ENCODE results near the gene SFTA2. TPM values are rescaled to one million over a fixed set of nuclear protein-coding genes. Genes with fewer than 3 reads are reported as not detected.
"Not testable (repeated sequence)": the region's sequence is repeated elsewhere in the genome, so short reads cannot be mapped to it uniquely, and the experiment has no call there.

SFTA2 gene
- polyA plus RNA-seq, 1 experiment = not detected

DNA sequence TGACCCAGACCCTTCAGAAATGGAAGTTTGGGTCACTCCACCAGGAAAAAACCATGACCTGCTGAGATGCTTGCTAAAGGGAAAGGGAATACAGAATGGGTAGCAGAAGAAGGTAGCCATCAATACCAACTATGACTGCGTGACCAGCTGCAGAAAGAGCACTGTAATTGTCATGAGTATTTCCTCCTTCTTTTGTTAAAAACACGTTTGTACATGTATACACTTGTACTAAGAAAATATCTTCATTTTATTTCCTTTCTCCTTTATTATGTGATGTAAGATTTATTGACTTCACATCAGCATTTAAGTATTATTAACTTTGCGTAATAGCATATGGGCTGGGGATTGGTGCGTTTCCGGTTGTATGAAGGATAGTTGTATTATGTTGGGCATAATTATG lies 39.0 kb upstream of the SFTA2 start:
- TF ChIP-seq, protein P1, sequence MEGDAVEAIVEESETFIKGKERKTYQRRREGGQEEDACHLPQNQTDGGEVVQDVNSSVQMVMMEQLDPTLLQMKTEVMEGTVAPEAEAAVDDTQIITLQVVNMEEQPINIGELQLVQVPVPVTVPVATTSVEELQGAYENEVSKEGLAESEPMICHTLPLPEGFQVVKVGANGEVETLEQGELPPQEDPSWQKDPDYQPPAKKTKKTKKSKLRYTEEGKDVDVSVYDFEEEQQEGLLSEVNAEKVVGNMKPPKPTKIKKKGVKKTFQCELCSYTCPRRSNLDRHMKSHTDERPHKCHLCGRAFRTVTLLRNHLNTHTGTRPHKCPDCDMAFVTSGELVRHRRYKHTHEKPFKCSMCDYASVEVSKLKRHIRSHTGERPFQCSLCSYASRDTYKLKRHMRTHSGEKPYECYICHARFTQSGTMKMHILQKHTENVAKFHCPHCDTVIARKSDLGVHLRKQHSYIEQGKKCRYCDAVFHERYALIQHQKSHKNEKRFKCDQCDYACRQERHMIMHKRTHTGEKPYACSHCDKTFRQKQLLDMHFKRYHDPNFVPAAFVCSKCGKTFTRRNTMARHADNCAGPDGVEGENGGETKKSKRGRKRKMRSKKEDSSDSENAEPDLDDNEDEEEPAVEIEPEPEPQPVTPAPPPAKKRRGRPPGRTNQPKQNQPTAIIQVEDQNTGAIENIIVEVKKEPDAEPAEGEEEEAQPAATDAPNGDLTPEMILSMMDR (IDR thresholded peaks at IDR 0.05; ENCODE audit: low read depth, low read length) = no peak
- H3K27me3 ChIP-seq (ENCODE audit: control insufficient read depth, insufficient read depth, low read length) = peaks cover 26% of the 10 kb centered on the region
- no peak overlapping the region for H3K4me3 ChIP-seq (ENCODE audit: low read depth, low read length)
- ChIA-PET CTCF (no interaction called here), POLR2A (no interaction called here)
- H3K27ac ChIP-seq (ENCODE audit: low read depth, low read length) = no peak overlapping the region
- H3K9me3 ChIP-seq (ENCODE audit: control insufficient read depth, insufficient read depth, low read length) = no peaks in the 10 kb centered on the region
- DNase-seq (ENCODE audit: low read depth, low spot score) = no peak

GRCh38 chr6:30969171-30969570 lies 37.2 kb upstream of the SFTA2 start:
- CTCF ChIA-PET; DNase-seq (ENCODE audit: low read depth, low spot score); H3K4me3 ChIP-seq (ENCODE audit: low read depth, low read length); POLR2A ChIA-PET; H3K9me3 ChIP-seq (ENCODE audit: control insufficient read depth, insufficient read depth, low read length); H3K27ac ChIP-seq (ENCODE audit: low read depth, low read length): not testable (repeated sequence)
- H3K27me3 ChIP-seq (ENCODE audit: control insufficient read depth, insufficient read depth, low read length) = peaks cover 39% of the 10 kb centered on the region

DNA sequence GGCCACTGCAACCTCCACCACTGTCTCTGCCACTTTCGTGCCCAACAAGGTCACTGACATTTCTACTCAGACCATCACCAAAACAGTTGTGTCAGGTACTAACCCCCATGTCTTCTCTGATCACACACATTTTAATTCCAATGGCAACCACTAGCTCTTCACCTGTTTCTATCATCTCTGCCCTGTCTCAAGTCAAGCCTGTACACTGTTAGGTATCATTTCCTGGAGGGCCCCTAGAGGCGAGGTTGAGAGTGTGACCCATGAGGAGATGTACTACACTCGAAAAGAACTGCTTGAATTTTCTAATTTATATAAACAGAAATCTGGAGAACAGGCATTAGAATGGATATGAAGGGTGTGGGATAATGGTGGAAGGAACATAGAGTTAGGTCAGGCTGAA lies 34.2 kb upstream of the SFTA2 start:
- CTCF ChIA-PET = no interaction called here
- H3K9me3 ChIP-seq (ENCODE audit: control insufficient read depth, insufficient read depth, low read length) = no peaks in the 10 kb centered on the region
- no peak overlapping the region for H3K27ac ChIP-seq (ENCODE audit: low read depth, low read length)
- H3K4me3 ChIP-seq (ENCODE audit: low read depth, low read length) = no peak overlapping the region
- no peak for DNase-seq (ENCODE audit: low read depth, low spot score)
- peaks cover 33% of the 10 kb centered on the region for H3K27me3 ChIP-seq (ENCODE audit: control insufficient read depth, insufficient read depth, low read length)
- POLR2A ChIA-PET = no interaction called here
- TF ChIP-seq, protein P1 (IDR thresholded peaks at IDR 0.05; ENCODE audit: low read depth, low read length) = no peak

- no peaks in the 10 kb centered on the region for H3K9me3 ChIP-seq (ENCODE audit: control insufficient read depth, insufficient read depth, low read length)
- TF ChIP-seq, protein P1 (IDR thresholded peaks at IDR 0.05; ENCODE audit: low read depth, low read length) = no peak
- H3K4me3 ChIP-seq (ENCODE audit: low read depth, low read length) = no peak overlapping the region
- ChIA-PET CTCF (no interaction called here), POLR2A (no interaction called here)
- H3K27me3 ChIP-seq (ENCODE audit: control insufficient read depth, insufficient read depth, low read length) = peaks cover 30% of the 10 kb centered on the region
- no peak overlapping the region for H3K27ac ChIP-seq (ENCODE audit: low read depth, low read length)
- DNase-seq (ENCODE audit: low read depth, low spot score) = no peak
These were observed 33.2 kb upstream of the SFTA2 start for GRCh38 chr6:30965140-30965601.

DNA sequence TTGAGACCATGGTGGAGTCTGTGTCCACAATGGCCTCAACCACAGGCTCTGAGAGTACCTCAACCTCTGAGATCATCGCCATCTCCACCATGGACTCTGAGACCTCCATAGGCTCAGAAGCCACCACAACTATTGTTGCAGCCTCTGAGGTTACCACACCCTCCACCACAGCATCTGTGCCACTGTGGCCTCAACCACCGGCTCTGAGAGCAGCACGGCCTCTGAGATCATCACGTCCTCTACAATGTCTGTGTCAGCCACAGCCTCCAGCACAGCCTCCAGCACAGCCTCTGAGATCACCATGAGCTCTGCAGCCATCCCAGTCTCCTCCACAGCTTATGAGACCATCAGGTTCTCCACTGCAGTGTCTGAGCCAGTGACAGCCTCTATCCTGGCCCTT lies 32.1 kb upstream of the SFTA2 start:
- no peak overlapping the region for H3K4me3 ChIP-seq (ENCODE audit: low read depth, low read length)
- TF ChIP-seq, protein P1 (IDR thresholded peaks at IDR 0.05; ENCODE audit: low read depth, low read length) = no peak
- no peak overlapping the region for H3K27ac ChIP-seq (ENCODE audit: low read depth, low read length)
- CTCF ChIA-PET = no interaction called here
- DNase-seq (ENCODE audit: low read depth, low spot score) = no peak
- peaks cover 33% of the 10 kb centered on the region for H3K27me3 ChIP-seq (ENCODE audit: control insufficient read depth, insufficient read depth, low read length)
- H3K9me3 ChIP-seq (ENCODE audit: control insufficient read depth, insufficient read depth, low read length) = no peaks in the 10 kb centered on the region
- POLR2A ChIA-PET = no interaction called here

DNA sequence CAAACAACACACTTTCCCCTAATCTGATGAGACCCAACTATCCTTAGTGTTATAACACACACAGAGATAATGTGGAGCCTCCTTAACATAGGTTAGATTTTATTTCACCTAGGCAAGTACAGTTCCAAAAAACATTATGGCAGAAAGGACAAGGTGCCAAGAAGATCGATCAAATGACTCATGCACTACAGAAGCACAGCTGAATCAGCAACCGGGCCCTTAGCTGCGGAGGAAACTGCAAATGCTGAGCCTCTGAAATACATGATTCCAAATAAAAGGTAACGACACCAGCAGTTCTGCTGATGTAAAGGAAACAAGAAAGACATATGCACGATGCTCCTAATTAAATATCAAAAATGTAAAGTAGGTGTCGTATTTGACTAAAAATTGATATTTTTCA lies 31.7 kb upstream of the SFTA2 start:
- no peaks in the 10 kb centered on the region for H3K9me3 ChIP-seq (ENCODE audit: control insufficient read depth, insufficient read depth, low read length)
- peaks cover 33% of the 10 kb centered on the region for H3K27me3 ChIP-seq (ENCODE audit: control insufficient read depth, insufficient read depth, low read length)
- TF ChIP-seq, protein P1 (IDR thresholded peaks at IDR 0.05; ENCODE audit: low read depth, low read length) = no peak
- H3K4me3 ChIP-seq (ENCODE audit: low read depth, low read length) = no peak overlapping the region
- no peak overlapping the region for H3K27ac ChIP-seq (ENCODE audit: low read depth, low read length)
- DNase-seq (ENCODE audit: low read depth, low spot score) = no peak
- CTCF ChIA-PET = no interaction called here
- POLR2A ChIA-PET = no interaction called here
